ENCODE results near the gene COL5A3. TPM values are rescaled to one million over a fixed set of nuclear protein-coding genes. Genes with fewer than 3 reads are reported as not detected.

Gene COL5A3
- total and polyA plus RNA-seq, 4 donors: 0.14 to 4.9 (median 0.76) TPM

DNA sequence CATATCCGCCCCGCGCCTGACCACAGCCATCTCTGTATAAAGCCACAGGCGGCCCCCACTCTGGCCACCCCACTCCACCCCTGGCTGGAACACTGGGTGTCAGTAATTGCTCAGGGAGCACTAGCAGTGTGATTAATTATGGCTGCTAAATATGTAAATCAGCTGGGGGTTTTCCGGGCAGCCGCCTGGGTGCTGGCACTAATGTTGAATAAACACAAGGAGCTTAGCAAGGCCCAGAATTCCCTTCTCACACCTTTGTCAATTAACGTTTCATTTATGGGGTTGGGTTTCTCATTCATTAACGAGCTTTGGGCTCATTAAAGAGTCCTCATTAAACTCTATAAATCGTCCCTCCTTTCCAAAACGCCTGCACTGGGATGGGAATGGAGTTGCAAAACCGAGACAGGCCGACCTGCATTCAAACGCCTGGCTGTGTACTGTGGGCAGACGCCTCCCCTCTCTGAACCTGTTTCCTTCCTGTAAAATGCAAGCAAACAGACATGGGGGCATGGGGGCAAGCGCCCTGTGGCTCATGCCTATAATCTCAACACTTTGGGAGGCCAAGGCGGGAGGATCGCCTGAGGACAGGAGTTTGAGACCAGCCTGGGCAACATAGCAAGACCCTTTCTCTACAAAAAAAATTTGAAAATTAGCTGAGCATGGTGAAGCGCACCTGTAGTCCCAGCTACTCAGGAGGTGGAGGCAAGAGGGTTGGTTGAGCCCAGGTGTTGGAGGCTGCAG is 56.3 kb downstream of the COL5A3 start (continued):
- no peak for TF ChIP-seq GABPA (IDR thresholded peaks at IDR 0.05 in 1 of 2, conservative IDR thresholded peaks at IDR 0.05 in 1 of 2)

DNA sequence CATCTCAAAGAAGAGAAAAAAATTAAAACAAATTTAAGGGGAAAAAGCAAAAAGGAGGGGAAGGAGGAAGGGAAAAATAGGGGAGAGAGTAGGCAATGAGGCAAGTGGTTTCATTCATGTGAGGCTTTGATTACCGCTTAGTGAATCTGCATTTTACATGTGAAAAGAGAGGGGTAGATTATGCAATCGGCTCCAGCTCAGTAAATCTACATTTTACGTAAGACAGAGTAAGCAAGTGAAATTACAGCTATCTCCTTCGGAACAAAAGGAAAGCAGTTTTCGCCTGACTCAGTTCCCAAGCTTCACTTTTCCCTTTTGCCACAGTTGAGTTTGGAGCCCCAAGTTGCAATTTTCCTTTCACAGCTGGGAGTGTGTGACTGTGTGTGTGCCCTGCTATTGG is 58.0 kb downstream of the COL5A3 start:
- TF ChIP-seq JUND (IDR thresholded peaks at IDR 0.05) (no peak), RAD21 (IDR thresholded peaks at IDR 0.05) (no peak), NR2F2 (IDR thresholded peaks at IDR 0.05) (no peak), GABPA (IDR thresholded peaks at IDR 0.05 in 1 of 2, conservative IDR thresholded peaks at IDR 0.05 in 1 of 2) (no peak), FOXA1 (IDR thresholded peaks at IDR 0.05) (no peak), EGR1 (IDR thresholded peaks at IDR 0.05; ENCODE audit: low read depth in 2 of 2) (no peak), RXRA (IDR thresholded peaks at IDR 0.05) (no peak), FOXA2 (IDR thresholded peaks at IDR 0.05) (no peak), HNF4G (IDR thresholded peaks at IDR 0.05) (no peak), TAF1 (conservative IDR thresholded peaks at IDR 0.05) (no peak)
- TF ChIP-seq, protein P1, sequence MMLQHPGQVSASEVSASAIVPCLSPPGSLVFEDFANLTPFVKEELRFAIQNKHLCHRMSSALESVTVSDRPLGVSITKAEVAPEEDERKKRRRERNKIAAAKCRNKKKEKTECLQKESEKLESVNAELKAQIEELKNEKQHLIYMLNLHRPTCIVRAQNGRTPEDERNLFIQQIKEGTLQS (IDR thresholded peaks at IDR 0.05): no peak
- TF ChIP-seq, protein P2, sequence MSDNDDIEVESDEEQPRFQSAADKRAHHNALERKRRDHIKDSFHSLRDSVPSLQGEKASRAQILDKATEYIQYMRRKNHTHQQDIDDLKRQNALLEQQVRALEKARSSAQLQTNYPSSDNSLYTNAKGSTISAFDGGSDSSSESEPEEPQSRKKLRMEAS (IDR thresholded peaks at IDR 0.05): no peak
- whole genome bisulfite sequencing: 76% methylated on average over 5 of the region's 5 CpGs
- no peaks in the 10 kb centered on the region for H3K27me3 ChIP-seq (ENCODE audit: control insufficient read depth in 4 of 4, insufficient read depth in 4 of 4, low read length in 3 of 4)
- H3K4me1 ChIP-seq (ENCODE audit: control insufficient read depth in 4 of 4, insufficient read depth in 4 of 4, low read length in 3 of 4): peaks cover 0 to 2% (median 0%) of the 10 kb centered on the region in 4 donors
- H3K9ac ChIP-seq (ENCODE audit: low read depth in 1 of 2, low read length in 2 of 2): no peak overlapping the region
- no peak for DNase-seq (ENCODE audit: low spot score)
- H3K9me3 ChIP-seq (ENCODE audit: control insufficient read depth in 4 of 4, low read length in 3 of 4): no peaks in the 10 kb centered on the region
- no peaks in the 10 kb centered on the region for H3K36me3 ChIP-seq (ENCODE audit: control insufficient read depth in 4 of 4, insufficient read depth in 3 of 4, low read depth in 1 of 4, low read length in 3 of 4)
- no peak overlapping the region for H3K4me3 ChIP-seq (ENCODE audit: low read depth in 1 of 3, low read length in 3 of 3)
- no peak overlapping the region for H3K27ac ChIP-seq (ENCODE audit: low read depth in 1 of 2, low read length in 2 of 2)

DNA sequence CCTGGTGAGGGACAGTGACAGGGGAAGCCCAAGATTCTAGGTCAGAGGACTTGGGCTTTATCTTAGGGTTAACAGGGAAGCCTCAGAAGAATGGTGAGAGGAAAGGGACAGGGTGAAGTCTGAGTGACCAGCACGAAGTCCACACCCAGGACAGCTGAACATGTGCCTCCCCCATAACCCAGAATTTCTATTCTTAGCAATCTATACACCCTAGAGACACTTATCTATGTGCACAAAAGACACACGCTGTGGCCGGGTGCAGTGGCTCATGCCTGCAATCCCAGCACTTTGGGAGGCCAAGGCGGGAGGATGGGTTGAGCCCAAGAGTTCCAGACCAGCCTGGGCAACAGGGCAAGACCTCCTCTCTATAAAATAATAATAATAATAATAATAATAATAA is 62.9 kb downstream of the COL5A3 start:
- DNase-seq (ENCODE audit: low spot score): no peak
- 77% methylated on average over 4 of the region's 4 CpGs for WGBS
- TF ChIP-seq, protein P3, sequence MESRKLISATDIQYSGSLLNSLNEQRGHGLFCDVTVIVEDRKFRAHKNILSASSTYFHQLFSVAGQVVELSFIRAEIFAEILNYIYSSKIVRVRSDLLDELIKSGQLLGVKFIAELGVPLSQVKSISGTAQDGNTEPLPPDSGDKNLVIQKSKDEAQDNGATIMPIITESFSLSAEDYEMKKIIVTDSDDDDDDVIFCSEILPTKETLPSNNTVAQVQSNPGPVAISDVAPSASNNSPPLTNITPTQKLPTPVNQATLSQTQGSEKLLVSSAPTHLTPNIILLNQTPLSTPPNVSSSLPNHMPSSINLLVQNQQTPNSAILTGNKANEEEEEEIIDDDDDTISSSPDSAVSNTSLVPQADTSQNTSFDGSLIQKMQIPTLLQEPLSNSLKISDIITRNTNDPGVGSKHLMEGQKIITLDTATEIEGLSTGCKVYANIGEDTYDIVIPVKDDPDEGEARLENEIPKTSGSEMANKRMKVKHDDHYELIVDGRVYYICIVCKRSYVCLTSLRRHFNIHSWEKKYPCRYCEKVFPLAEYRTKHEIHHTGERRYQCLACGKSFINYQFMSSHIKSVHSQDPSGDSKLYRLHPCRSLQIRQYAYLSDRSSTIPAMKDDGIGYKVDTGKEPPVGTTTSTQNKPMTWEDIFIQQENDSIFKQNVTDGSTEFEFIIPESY (IDR thresholded peaks at IDR 0.05): no peak
- TF ChIP-seq TAF1 (conservative IDR thresholded peaks at IDR 0.05) (no peak), HNF4G (IDR thresholded peaks at IDR 0.05) (no peak), RAD21 (IDR thresholded peaks at IDR 0.05) (no peak), NR2F2 (IDR thresholded peaks at IDR 0.05) (no peak), JUND (IDR thresholded peaks at IDR 0.05) (no peak), GABPA (IDR thresholded peaks at IDR 0.05 in 1 of 2, conservative IDR thresholded peaks at IDR 0.05 in 1 of 2) (no peak), YY1 (IDR thresholded peaks at IDR 0.05) (no peak), RXRA (IDR thresholded peaks at IDR 0.05) (no peak), SP1 (IDR thresholded peaks at IDR 0.05) (no peak), EGR1 (IDR thresholded peaks at IDR 0.05; ENCODE audit: low read depth in 2 of 2) (no peak), FOXA1 (IDR thresholded peaks at IDR 0.05) (no peak), HNF4A (conservative IDR thresholded peaks at IDR 0.05) (no peak)
- TF ChIP-seq, protein P2 (IDR thresholded peaks at IDR 0.05): no peak
- TF ChIP-seq, protein P4, sequence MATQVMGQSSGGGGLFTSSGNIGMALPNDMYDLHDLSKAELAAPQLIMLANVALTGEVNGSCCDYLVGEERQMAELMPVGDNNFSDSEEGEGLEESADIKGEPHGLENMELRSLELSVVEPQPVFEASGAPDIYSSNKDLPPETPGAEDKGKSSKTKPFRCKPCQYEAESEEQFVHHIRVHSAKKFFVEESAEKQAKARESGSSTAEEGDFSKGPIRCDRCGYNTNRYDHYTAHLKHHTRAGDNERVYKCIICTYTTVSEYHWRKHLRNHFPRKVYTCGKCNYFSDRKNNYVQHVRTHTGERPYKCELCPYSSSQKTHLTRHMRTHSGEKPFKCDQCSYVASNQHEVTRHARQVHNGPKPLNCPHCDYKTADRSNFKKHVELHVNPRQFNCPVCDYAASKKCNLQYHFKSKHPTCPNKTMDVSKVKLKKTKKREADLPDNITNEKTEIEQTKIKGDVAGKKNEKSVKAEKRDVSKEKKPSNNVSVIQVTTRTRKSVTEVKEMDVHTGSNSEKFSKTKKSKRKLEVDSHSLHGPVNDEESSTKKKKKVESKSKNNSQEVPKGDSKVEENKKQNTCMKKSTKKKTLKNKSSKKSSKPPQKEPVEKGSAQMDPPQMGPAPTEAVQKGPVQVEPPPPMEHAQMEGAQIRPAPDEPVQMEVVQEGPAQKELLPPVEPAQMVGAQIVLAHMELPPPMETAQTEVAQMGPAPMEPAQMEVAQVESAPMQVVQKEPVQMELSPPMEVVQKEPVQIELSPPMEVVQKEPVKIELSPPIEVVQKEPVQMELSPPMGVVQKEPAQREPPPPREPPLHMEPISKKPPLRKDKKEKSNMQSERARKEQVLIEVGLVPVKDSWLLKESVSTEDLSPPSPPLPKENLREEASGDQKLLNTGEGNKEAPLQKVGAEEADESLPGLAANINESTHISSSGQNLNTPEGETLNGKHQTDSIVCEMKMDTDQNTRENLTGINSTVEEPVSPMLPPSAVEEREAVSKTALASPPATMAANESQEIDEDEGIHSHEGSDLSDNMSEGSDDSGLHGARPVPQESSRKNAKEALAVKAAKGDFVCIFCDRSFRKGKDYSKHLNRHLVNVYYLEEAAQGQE (IDR thresholded peaks at IDR 0.05): no peak
- TF ChIP-seq, protein P1 (IDR thresholded peaks at IDR 0.05): no peak
- TF ChIP-seq, protein P5, sequence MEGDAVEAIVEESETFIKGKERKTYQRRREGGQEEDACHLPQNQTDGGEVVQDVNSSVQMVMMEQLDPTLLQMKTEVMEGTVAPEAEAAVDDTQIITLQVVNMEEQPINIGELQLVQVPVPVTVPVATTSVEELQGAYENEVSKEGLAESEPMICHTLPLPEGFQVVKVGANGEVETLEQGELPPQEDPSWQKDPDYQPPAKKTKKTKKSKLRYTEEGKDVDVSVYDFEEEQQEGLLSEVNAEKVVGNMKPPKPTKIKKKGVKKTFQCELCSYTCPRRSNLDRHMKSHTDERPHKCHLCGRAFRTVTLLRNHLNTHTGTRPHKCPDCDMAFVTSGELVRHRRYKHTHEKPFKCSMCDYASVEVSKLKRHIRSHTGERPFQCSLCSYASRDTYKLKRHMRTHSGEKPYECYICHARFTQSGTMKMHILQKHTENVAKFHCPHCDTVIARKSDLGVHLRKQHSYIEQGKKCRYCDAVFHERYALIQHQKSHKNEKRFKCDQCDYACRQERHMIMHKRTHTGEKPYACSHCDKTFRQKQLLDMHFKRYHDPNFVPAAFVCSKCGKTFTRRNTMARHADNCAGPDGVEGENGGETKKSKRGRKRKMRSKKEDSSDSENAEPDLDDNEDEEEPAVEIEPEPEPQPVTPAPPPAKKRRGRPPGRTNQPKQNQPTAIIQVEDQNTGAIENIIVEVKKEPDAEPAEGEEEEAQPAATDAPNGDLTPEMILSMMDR (IDR thresholded peaks at IDR 0.05; ENCODE audit: low read depth, low read length, missing input control): no peak
- Histone ChIP-seq H3K27ac (ENCODE audit: low read depth in 1 of 2, low read length in 2 of 2) (no peak overlapping the region), H3K4me3 (ENCODE audit: low read depth in 1 of 3, low read length in 3 of 3) (no peak overlapping the region), H3K36me3 (ENCODE audit: control insufficient read depth in 4 of 4, insufficient read depth in 3 of 4, low read depth in 1 of 4, low read length in 3 of 4) (no peaks in the 10 kb centered on the region), H3K9me3 (ENCODE audit: control insufficient read depth in 4 of 4, low read length in 3 of 4) (peaks cover 0 to under 1% (median 0%) of the 10 kb centered on the region in 4 donors), H3K9ac (ENCODE audit: low read depth in 1 of 2, low read length in 2 of 2) (no peak overlapping the region), H3K27me3 (ENCODE audit: control insufficient read depth in 4 of 4, insufficient read depth in 4 of 4, low read length in 3 of 4) (no peaks in the 10 kb centered on the region), H3K4me1 (ENCODE audit: control insufficient read depth in 4 of 4, insufficient read depth in 4 of 4, low read length in 3 of 4) (peaks cover 0 to 2% (median 0%) of the 10 kb centered on the region in 4 donors)
